ENCODE data around the gene GEMIN5.
A peak's percentile ranks its signal among the peaks of the same experiment; 100 is the strongest.

Gene GEMIN5

GRCh38 chr5:154873791-154874331 lies 64.2 kb downstream of the GEMIN5 start:
- no peak for DNase-seq

- no peak for DNase-seq
These were observed 66.3 kb downstream of the GEMIN5 start for GRCh38 chr5:154871734-154872133.

DNA sequence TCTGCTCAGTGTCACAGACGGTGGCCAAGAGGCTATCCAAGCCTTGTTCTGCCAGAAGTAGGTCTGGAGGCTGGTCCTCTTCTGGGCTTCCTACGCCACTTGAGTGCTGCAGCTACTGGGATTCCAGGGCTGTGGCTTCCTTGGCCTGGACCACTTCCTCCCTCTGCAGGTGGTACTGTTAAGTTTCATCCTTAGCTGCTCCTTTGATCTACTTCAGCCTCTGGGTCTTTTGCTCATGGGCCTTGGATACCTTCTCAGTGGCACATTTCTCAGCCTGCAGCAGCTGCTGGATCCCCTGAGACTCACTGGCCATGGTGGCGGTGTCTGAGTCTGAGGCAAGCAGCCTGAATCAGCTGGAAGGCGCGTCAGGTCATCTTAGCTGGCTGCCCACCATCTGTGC lies 69.3 kb downstream of the GEMIN5 start:
- DNase-seq, result no peak

DNA sequence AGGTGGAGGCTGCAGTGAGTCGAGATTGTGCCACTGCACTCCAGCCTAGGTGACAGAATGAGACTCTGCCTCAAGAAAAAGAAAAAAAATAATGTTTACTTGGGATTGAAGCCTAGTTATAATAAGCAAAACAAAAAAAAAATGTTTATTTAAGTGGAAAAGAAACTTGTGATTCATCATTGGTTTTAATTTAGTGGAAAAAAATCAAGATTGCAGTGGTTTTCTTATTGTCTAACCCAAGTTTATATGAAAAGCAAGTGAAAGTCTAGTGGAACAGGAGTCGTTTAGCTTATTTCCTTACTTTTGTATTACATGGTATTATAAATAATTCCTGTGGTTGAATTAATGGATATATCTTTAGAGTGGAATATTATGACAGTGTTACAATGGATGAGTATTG lies 71.2 kb downstream of the GEMIN5 start:
- DNase-seq, result no peak

- no peak for DNase-seq
These were observed 72.4 kb downstream of the GEMIN5 start for GRCh38 chr5:154865466-154866184.

- no peak for DNase-seq
These were observed 74.5 kb downstream of the GEMIN5 start for GRCh38 chr5:154863291-154864080.

DNA sequence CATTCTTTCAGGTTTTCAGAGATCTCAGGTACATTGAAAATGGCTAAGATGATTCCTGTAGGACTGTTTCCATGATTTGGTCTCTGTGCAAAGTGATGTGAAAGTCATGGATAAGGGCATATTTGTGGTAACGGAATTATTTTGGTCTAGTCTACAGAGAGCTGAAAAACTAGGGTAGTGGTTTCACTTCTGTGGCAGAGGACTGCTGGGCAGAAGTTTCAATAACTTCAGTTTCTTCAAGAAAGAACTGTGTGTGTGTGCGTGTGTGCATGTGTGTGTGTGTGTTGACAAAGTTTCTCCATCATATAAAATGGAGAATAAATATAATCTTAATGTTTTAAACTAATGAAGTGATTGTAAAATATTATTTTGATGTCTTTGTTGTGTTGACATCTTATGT lies 75.2 kb downstream of the GEMIN5 start:
- no peak for DNase-seq

GRCh38 chr5:154861946-154862345 lies 76.1 kb downstream of the GEMIN5 start:
- no peak for DNase-seq

DNA sequence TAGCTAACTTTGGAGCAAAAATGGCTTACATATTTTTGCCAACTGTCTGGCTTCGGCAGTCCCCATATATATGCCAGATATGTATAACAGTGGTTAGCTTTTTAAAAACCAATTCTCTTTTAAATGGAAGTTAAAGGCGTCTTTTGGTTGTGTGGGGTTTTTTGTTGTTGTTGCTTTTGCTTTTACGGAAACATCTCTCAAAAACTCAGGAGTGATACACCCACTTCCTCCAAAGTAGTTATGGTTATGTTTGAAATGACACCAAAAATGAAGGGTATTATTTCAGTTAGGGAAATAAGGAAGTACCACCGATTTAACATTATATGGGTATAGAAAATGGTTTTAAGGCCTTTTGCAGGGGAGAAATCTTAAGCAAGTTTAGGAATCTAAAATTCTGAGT lies 77.2 kb downstream of the GEMIN5 start:
- DNase-seq, result no peak

- DNase-seq, result peak in 1 of 2 donors; percentile 19
These were observed 77.9 kb downstream of the GEMIN5 start for GRCh38 chr5:154860123-154860522.

- no peak for DNase-seq
These were observed 78.8 kb downstream of the GEMIN5 start for GRCh38 chr5:154858972-154859871.

- peak; percentile 97 to 98 for DNase-seq
These were observed 79.6 kb downstream of the GEMIN5 start, which contains the start of gene CNOT8 for GRCh38 chr5:154858297-154858971. Gene CNOT8, plus strand, starts transcription at chr5:154858627. Its CDS starts 4,652 bp downstream, at chr5:154863279.

- DNase-seq, result peak; percentile 84 to 86
These were observed 80.3 kb downstream of the GEMIN5 start for GRCh38 chr5:154857530-154858296.

DNA sequence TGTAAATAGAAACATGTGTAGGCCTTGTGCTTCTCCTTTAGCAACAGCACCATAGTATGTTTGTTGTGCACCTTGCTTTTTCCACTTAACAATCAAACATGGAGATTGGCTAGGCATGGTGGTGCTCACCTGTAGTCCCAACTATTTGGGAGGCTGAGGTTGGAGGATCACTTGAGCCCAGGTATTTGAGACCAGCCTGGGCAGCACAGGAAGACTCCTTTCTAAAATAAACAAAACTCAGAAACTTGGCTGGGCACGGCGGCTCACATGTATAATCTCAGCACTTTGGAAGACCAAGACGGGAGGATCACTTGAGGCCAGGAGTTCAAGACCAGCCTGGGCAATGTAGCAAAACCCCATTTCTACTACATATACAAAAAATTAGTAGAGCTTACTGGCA lies 86.7 kb downstream of the GEMIN5 start:
- DNase-seq, result no peak

DNA sequence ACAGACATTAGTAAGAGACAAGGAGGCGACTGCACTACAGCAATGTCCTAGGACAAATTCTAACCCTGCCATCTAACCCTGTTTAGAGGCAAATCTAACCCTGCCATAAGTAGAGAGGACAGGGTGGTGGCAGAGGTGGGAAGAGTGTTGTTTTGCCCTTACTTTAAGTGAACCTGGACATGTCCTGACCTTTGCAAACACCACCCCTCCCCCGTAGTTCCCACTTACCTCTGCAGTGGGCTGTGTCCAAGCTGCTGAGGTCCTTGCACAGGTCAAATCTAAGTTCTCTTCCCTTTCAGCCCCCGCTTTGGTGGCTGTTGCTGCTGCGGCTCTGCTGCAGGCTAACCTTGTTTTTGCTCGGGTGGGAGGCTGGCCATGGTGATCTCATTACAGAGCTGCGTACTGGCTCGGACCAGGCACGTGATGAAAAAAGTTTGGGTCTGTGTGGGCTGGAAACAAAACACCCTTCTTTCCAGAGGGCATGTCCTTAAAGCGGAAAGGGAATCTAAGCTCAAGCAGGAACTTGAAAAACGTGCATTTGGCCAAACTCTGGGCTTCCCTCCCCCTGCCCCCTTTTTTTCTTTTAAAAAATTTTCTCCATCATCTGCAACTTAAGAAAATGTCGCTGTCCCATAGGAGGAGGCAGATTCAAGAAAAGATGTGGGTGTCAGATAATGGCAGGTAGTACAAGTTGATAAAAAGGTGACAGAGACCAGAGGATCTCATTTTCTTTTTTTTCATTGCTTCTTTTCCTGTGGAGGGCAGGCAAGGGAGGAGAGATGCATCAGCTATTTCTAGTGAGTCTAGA lies 87.6 kb downstream of the GEMIN5 start, which contains the start of gene FAXDC2:
Gene FAXDC2, minus strand, starts transcription at position 349 of the 808 bp plus-strand sequence. CDS start 12,425 bp downstream, outside the sequence.
- no peak for DNase-seq

GRCh38 chr5:154849791-154850201 lies 88.2 kb downstream of the GEMIN5 start:
- no peak for DNase-seq

DNA sequence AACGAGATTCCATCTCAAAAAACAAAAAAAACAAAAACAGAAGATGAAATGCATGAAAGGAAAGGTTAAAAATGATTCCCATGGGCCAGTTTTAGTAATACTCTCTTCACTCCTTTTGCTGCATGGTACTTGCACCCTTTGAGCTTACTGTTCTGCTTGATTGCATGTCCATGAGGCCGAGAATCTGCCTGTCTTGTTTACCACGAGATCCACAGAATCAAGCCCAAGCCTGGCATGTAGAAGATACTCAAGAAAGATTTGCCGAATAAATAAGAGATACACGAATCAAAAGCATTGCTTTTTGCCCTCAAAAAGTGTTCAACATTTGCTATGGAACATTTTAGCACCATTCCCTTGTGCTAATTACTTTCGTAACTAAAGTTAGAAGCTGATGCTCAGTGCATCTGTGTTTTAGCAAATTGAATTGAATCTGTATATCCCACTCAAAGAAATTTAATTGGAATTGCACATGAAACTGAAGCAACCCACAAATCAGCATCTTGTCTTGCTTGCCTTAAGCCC lies 88.7 kb downstream of the GEMIN5 start:
- DNase-seq, result no peak

GRCh38 chr5:154844809-154845208 lies 93.2 kb downstream of the GEMIN5 start:
- DNase-seq, result no peak

GRCh38 chr5:154842689-154843530 lies 95.1 kb downstream of the GEMIN5 start:
- no peak for DNase-seq

Measured in stimulated activated CD4-positive, alpha-beta T cell treated with anti-CD3 and anti-CD28 coated beads, Interleukin-2, amount 100 ng/mL, for 24 hours (primary cell).